ENCODE data around the gene CEP83. TPM values are rescaled to one million over a fixed set of nuclear protein-coding genes. Genes with fewer than 3 reads are reported as not detected.

CEP83 gene
- total RNA-seq, 6 donors from 2014 or later, result 9.7 to 40.9 (median 16.2) TPM

- Histone ChIP-seq H3K4me3 (no peak overlapping the region), H3K9me3 (no peaks in the 10 kb centered on the region), H3K27ac (no peak overlapping the region), H3K27me3 (no peaks in the 10 kb centered on the region), H3K36me3 (peaks cover 0 to 24% (median 0%) of the 10 kb centered on the region in 4 donors), H3K4me1 (peaks cover 8 to 17% (median 13%) of the 10 kb centered on the region in 4 donors)
- TF ChIP-seq POLR2A (IDR thresholded peaks at IDR 0.05) (no peak), CTCF (IDR thresholded peaks at IDR 0.05) (no peak), POLR2AphosphoS5 (IDR thresholded peaks at IDR 0.05) (no peak), EP300 (IDR thresholded peaks at IDR 0.05) (no peak)
- ATAC-seq (ENCODE audit: low FRiP score in 2 of 2) (no peak), DNase-seq (no peak)
- 86 to 94% methylated on average over 1 of the region's 1 CpG for WGBS, 2 donors
Measured at GRCh38 chr12:94299846-94300245, 159.8 kb downstream of the CEP83 start.

GRCh38 chr12:94297876-94298505 is 161.7 kb downstream of the CEP83 start:
- TF ChIP-seq POLR2AphosphoS5 (IDR thresholded peaks at IDR 0.05) (no peak), POLR2A (IDR thresholded peaks at IDR 0.05) (no peak), CTCF (IDR thresholded peaks at IDR 0.05) (no peak), EP300 (IDR thresholded peaks at IDR 0.05) (no peak)
- Histone ChIP-seq H3K9me3 (no peaks in the 10 kb centered on the region), H3K4me1 (peaks cover 0 to 12% (median 5%) of the 10 kb centered on the region in 4 donors), H3K4me3 (no peak overlapping the region), H3K27me3 (no peaks in the 10 kb centered on the region), H3K36me3 (peaks cover 0 to 14% (median 0%) of the 10 kb centered on the region in 4 donors), H3K27ac (peak overlapping the region in 1 of 4 donors; percentile 14)
- ATAC-seq (ENCODE audit: low FRiP score in 2 of 2) (no peak), DNase-seq (no peak)
- WGBS, 2 donors, result 95 to 97% methylated on average over 2 of the region's 2 CpGs

- Histone ChIP-seq H3K27me3 (no peaks in the 10 kb centered on the region), H3K4me1 (peaks cover 0 to 12% (median 5%) of the 10 kb centered on the region in 4 donors), H3K4me3 (no peak overlapping the region), H3K36me3 (peaks cover 0 to 14% (median 0%) of the 10 kb centered on the region in 4 donors), H3K9me3 (no peaks in the 10 kb centered on the region), H3K27ac (no peak overlapping the region)
- WGBS, 2 donors, result 93 to 96% methylated on average over 6 of the region's 6 CpGs
- ATAC-seq (ENCODE audit: low FRiP score in 2 of 2) (no peak), DNase-seq (no peak)
- TF ChIP-seq CTCF (IDR thresholded peaks at IDR 0.05) (no peak), POLR2AphosphoS5 (IDR thresholded peaks at IDR 0.05) (no peak), POLR2A (IDR thresholded peaks at IDR 0.05) (no peak), EP300 (IDR thresholded peaks at IDR 0.05) (no peak)
Measured at GRCh38 chr12:94297096-94297699, 162.5 kb downstream of the CEP83 start.

- ATAC-seq (ENCODE audit: low FRiP score in 2 of 2) (peak in 1 of 2 donors; percentile 46), DNase-seq (peak; percentile 34 to 56)
- peak overlapping the region; percentile 37 to 70 (median 44) for H3K27ac ChIP-seq
- peaks cover 0 to 9% (median 4%) of the 10 kb centered on the region in 4 donors for H3K36me3 ChIP-seq
- no peaks in the 10 kb centered on the region for H3K27me3 ChIP-seq
- H3K9me3 ChIP-seq, result no peaks in the 10 kb centered on the region
- H3K4me1 ChIP-seq, result peaks cover 15 to 23% (median 18%) of the 10 kb centered on the region in 4 donors
- TF ChIP-seq POLR2AphosphoS5 (IDR thresholded peaks at IDR 0.05) (no peak), EP300 (IDR thresholded peaks at IDR 0.05) (no peak), CTCF (IDR thresholded peaks at IDR 0.05) (no peak)
- 62 to 76% methylated on average over 4 of the region's 4 CpGs for WGBS, 2 donors
- no peak overlapping the region for H3K4me3 ChIP-seq
Measured at GRCh38 chr12:94290353-94290752, 169.3 kb downstream of the CEP83 start.
